K562 (cell line): ENCODE measurements around the gene TMC8. TPM values are rescaled to one million over a fixed set of nuclear protein-coding genes. Genes with fewer than 3 reads are reported as not detected.
A peak's percentile ranks its signal among the peaks of the same experiment; 100 is the strongest.

Source experiments
- CHD2 ChIP-seq: IDR thresholded peaks from 2 replicates; pipeline ENCODE4 v1.6.1; 2011; ENCODE audit warnings: low read depth, low read length
- CSDE1 ChIP-seq, 2 experiments: fragments of 450-650 bp; IDR thresholded peaks; 2 replicates each; pipeline ENCODE4 v1.6.1; 2016; ENCODE audit warnings: mild to moderate bottlenecking in 1 of 2
- CTBP1 ChIP-seq: fragments of 450-650 bp; IDR thresholded peaks from 2 replicates; pipeline ENCODE4 v1.6.1; 2016; ENCODE audit warnings: borderline replicate concordance
- EZH2 ChIP-seq: IDR thresholded peaks from 2 replicates; pipeline ENCODE4 v1.6.1; 2012; ENCODE audit warnings: low read depth, mild to moderate bottlenecking, inconsistent platforms, low read length, borderline replicate concordance
- FOXJ2 ChIP-seq: fragments of 200-800 bp; sonication (Bioruptor generic); IDR thresholded peaks from 2 replicates; pipeline ENCODE4 v1.6.1; 2016; ENCODE audit warnings: missing genetic modification characterization, missing compliant biosample characterization
- HDAC1 ChIP-seq, 2 experiments: fragments of 450-650 bp; IDR thresholded peaks; 2 replicates each; pipeline ENCODE4 v1.6.1; 2016 to 2017; ENCODE audit warnings: inconsistent platforms in 1 of 2, mild to moderate bottlenecking in 1 of 2, moderate library complexity in 1 of 2
- HDGF ChIP-seq: fragments of 450-650 bp; IDR thresholded peaks from 2 replicates; pipeline ENCODE4 v1.6.1; 2016
- KLF6 ChIP-seq: fragments of 250-450 bp; sonication (Bioruptor Pico); IDR thresholded peaks from 2 replicates; pipeline ENCODE4 v1.4.0; 2020; ENCODE audit warnings: mild to moderate bottlenecking, moderate library complexity, borderline replicate concordance
- MTF1 ChIP-seq: fragments of 250-450 bp; sonication (Bioruptor Pico); IDR thresholded peaks from 2 replicates; pipeline ENCODE4 v1.9.0; 2021; ENCODE audit warnings: moderate library complexity, mild to moderate bottlenecking, inconsistent platforms, borderline replicate concordance
- NFRKB ChIP-seq: fragments of 450-650 bp; IDR thresholded peaks from 2 replicates; pipeline ENCODE4 v1.6.1; 2016; ENCODE audit warnings: low read depth
- NR2C1 ChIP-seq, 2 experiments: fragments of 450-650 bp; IDR thresholded peaks; 2 replicates each; pipeline ENCODE4 v1.6.1; 2017; ENCODE audit warnings: mild to moderate bottlenecking in 2 of 2, antibody characterized with exemption in 1 of 2, inconsistent platforms in 1 of 2, missing compliant biosample characterization in 1 of 2, missing genetic modification characterization in 1 of 2
- PRPF4 ChIP-seq: fragments of 200-400 bp; formaldehyde crosslinking; IDR thresholded peaks from one replicate; pipeline ENCODE4 v1.6.1; 2017; ENCODE audit warnings: low read length, low read depth, mild to moderate bottlenecking; ENCODE audit not compliant: insufficient read depth, poor library complexity, severe bottlenecking
- RCOR1 ChIP-seq, 2 experiments: IDR thresholded peaks; 2 replicates each; pipeline ENCODE4 v1.6.1; 2012; ENCODE audit warnings: low read depth in 2 of 2, low read length in 2 of 2, borderline replicate concordance in 1 of 2, improper control_type of control experiment in 1 of 2
- RHOXF2B ChIP-seq: fragments of 250-450 bp; sonication (Bioruptor Pico); conservative IDR thresholded peaks from 2 replicates; pipeline ENCODE4 v1.5.1; 2021
- RUNX1 ChIP-seq: sonication (generic); IDR thresholded peaks from 2 replicates; pipeline ENCODE4 v1.6.1; 2016; ENCODE audit warnings: antibody characterized with exemption, low read depth
- SP2 ChIP-seq: IDR thresholded peaks from 2 replicates; pipeline ENCODE4 v1.6.1; 2011; ENCODE audit warnings: mild to moderate bottlenecking, low read depth, low read length, moderate library complexity; ENCODE audit not compliant: poor library complexity, severe bottlenecking; ENCODE audit errors: extremely low read depth
- SRSF9 ChIP-seq: fragments of 200-400 bp; formaldehyde crosslinking; IDR thresholded peaks from 2 replicates; pipeline ENCODE4 v1.6.1; 2017; ENCODE audit warnings: low read depth, low read length, borderline replicate concordance
- ZNF316 ChIP-seq: fragments of 450-650 bp; IDR thresholded peaks from 2 replicates; pipeline ENCODE4 v1.6.1; 2016
- ZNF436 ChIP-seq: fragments of 250-450, 450-650 bp; sonication (Bioruptor Pico); formaldehyde crosslinking; IDR thresholded peaks from 2 replicates; pipeline ENCODE4 v1.7.0; 2020; ENCODE audit warnings: mild to moderate bottlenecking
- ZNF583 ChIP-seq: fragments of 250-450 bp; sonication (Bioruptor Pico); IDR thresholded peaks from 2 replicates; pipeline ENCODE4 v1.4.0; 2020
- ZNF589 ChIP-seq: fragments of 200-800 bp; sonication (Bioruptor generic); IDR thresholded peaks from 2 replicates; pipeline ENCODE4 v1.6.1; 2016; ENCODE audit warnings: low read depth, missing genetic modification characterization, missing compliant biosample characterization
- ZNF766 ChIP-seq: fragments of 200-800 bp; sonication (Bioruptor generic); conservative IDR thresholded peaks from 2 replicates; pipeline ENCODE4 v1.6.1; 2016; ENCODE audit warnings: missing genetic modification characterization, missing compliant biosample characterization
- ZNF785 ChIP-seq: fragments of 250-450 bp; sonication (Bioruptor Pico); IDR thresholded peaks from 2 replicates; pipeline ENCODE4 v1.4.0; 2020; ENCODE audit warnings: mild to moderate bottlenecking
- ZNF79 ChIP-seq: fragments of 250-450 bp; sonication (Bioruptor Pico); IDR thresholded peaks from 2 replicates; pipeline ENCODE4 v1.4.0; 2020; ENCODE audit warnings: low read depth, mild to moderate bottlenecking, moderate library complexity
- polyA plus RNA-seq, 8 experiments: library from polyadenylated mRNA; depleted of rRNA in 4 of 8; stranded (reverse) in 5 of 8; unstranded in 3 of 8; fragments of >200 nt; fragmentation: Nextera tagmentation in 2 of 8; fragmentation: Illumina TruSeq in 1 of 8; extraction: Ambion mirVana in 2 of 8; extraction: Trizol in 1 of 8; gene quantifications; 2 replicates each; pipeline versions ENCODE4 v1.2.1 to v1.2.3, GENCODE V29; 2011 to 2014; ENCODE audit warnings: inconsistent platforms in 1 of 8, missing spikeins in 1 of 8
- total RNA-seq, 7 experiments: library from RNA; depleted of rRNA in 6 of 7; stranded (reverse); fragments of >200 nt in 6 of 7; fragmentation: Illumina TruSeq in 2 of 7; extraction: Trizol in 2 of 7; gene quantifications; 2 replicates each; pipeline versions ENCODE4 v1.2.1 to v1.2.3, GENCODE V29; 2011 to 2021; ENCODE audit warnings: low replicate concordance in 1 of 7
- TF ChIP-seq, protein P1 (sequence below): fragments of 250-450 bp; sonication (Bioruptor Pico); IDR thresholded peaks from 2 replicates; pipeline ENCODE4 v1.8.0; 2022; ENCODE audit warnings: moderate library complexity, mild to moderate bottlenecking, inconsistent platforms
- TF ChIP-seq, protein P2 (sequence below): fragments of 250-450 bp; sonication (Bioruptor Pico); IDR thresholded peaks from 2 replicates; pipeline ENCODE4 v1.6.1; 2021; ENCODE audit warnings: mild to moderate bottlenecking
- TF ChIP-seq, protein P3 (sequence below): IDR thresholded peaks from 3 replicates; pipeline ENCODE4 v1.6.1; 2011; ENCODE audit warnings: borderline replicate concordance, mild to moderate bottlenecking; ENCODE audit not compliant: insufficient read length, insufficient read depth

The TMC8 gene
- total and polyA plus RNA-seq, 9 of the 15 experiments (the other 6 are each of a cell fraction or from before 2014, with no cell fraction given), result 0.13 to 10.9 (median 2.8) TPM

DNA sequence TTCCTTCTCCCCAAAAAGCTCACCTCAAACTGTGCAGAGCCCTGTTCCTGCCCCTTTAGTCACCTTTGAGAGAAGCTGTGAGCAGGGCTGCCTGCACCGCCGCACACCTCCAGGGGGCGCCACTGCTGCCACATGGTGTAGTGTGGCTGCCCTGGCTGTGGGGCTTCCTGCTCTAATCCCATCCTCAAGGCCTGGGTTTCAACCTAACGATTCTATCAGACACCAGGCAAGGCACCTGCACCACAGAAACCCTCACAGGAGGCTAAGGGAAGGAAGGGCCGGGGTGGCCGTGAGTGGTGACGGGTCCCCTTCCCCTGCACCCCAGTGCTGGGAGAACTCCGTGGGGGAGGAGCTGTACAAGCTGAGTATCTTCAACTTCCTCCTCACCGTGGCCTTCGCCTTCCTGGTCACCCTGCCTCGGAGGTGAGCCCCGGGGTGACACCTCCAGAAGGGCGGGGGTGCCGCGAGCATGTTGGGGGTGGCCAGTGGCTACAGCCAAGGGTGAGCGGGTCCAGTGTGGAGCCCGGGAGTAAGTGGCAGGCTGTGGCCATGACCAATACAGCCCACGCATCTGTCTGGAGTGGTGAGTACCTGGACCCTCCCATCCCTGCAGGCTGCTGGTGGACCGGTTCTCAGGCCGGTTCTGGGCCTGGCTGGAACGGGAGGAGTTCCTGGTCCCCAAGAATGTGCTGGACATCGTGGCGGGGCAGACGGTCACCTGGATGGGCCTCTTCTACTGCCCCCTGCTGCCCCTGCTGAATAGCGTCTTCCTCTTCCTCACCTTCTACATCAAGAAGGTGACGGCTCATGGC, 7.0 kb downstream of the TMC8 start (continued):
- TF ChIP-seq, protein P1, sequence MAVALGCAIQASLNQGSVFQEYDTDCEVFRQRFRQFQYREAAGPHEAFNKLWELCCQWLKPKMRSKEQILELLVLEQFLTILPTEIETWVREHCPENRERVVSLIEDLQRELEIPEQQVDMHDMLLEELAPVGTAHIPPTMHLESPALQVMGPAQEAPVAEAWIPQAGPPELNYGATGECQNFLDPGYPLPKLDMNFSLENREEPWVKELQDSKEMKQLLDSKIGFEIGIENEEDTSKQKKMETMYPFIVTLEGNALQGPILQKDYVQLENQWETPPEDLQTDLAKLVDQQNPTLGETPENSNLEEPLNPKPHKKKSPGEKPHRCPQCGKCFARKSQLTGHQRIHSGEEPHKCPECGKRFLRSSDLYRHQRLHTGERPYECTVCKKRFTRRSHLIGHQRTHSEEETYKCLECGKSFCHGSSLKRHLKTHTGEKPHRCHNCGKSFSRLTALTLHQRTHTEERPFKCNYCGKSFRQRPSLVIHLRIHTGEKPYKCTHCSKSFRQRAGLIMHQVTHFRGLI, result no peak
- TF ChIP-seq ZNF583 (CRISPR knock-in tag), result 0 out of 2 replicates have a peak, but pooled peaks have one; percentile 6
- no peak for TF ChIP-seq MTF1
- TF ChIP-seq NR2C1 (IDR thresholded peaks at IDR 0.05), result peak; percentile 34; the same call in 1 of the 2 replicates
- 0 out of 2 replicates have a peak, but pooled peaks have one; percentile 26 for TF ChIP-seq NR2C1 (tag; IDR thresholded peaks at IDR 0.05)
- no peak for TF ChIP-seq ZNF436 (CRISPR knock-in tag)
- TF ChIP-seq HDAC1 (IDR thresholded peaks at IDR 0.05), result peak in 1 of 2 experiments; percentile 38; a peak in 1 of 4 replicates
- no peak for TF ChIP-seq RHOXF2B
- TF ChIP-seq, protein P2, sequence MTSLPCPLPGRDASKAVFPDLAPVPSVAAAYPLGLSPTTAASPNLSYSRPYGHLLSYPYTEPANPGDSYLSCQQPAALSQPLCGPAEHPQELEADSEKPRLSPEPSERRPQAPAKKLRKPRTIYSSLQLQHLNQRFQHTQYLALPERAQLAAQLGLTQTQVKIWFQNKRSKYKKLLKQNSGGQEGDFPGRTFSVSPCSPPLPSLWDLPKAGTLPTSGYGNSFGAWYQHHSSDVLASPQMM (CRISPR knock-in tag), result no peak
- peak; percentile 98 for TF ChIP-seq CTBP1
- TF ChIP-seq KLF6 (CRISPR knock-in tag), result no peak
- TF ChIP-seq ZNF79 (CRISPR knock-in tag), result no peak
- no peak for TF ChIP-seq ZNF316
- no peak for TF ChIP-seq FOXJ2 (tag)
- TF ChIP-seq RCOR1 (IDR thresholded peaks at IDR 0.05; ENCODE audit: borderline replicate concordance in 1 of 2, low read depth in 2 of 2, low read length in 2 of 2), result peak in 1 of 2 experiments; percentile 75; a peak in 1 of 4 replicates
- no peak for TF ChIP-seq PRPF4
- TF ChIP-seq, protein P3, sequence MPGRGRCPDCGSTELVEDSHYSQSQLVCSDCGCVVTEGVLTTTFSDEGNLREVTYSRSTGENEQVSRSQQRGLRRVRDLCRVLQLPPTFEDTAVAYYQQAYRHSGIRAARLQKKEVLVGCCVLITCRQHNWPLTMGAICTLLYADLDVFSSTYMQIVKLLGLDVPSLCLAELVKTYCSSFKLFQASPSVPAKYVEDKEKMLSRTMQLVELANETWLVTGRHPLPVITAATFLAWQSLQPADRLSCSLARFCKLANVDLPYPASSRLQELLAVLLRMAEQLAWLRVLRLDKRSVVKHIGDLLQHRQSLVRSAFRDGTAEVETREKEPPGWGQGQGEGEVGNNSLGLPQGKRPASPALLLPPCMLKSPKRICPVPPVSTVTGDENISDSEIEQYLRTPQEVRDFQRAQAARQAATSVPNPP, result no peak
- 0 out of 2 replicates have a peak, but pooled peaks have one; percentile 22 for TF ChIP-seq ZNF589 (CRISPR knock-in tag)
- TF ChIP-seq ZNF766 (CRISPR knock-in tag), result 0 out of 2 replicates have a peak, but pooled peaks have one; percentile 42
- no peak for TF ChIP-seq CHD2
- TF ChIP-seq HDGF, result peak; percentile 29; the same call in 1 of the 2 replicates
- no peak for TF ChIP-seq SP2
- TF ChIP-seq SRSF9, result no peak
- TF ChIP-seq RUNX1, result no peak
- 0 out of 2 replicates have a peak, but pooled peaks have one; percentile 47 for TF ChIP-seq NFRKB
- no peak for TF ChIP-seq CSDE1 (IDR thresholded peaks at IDR 0.05)
- TF ChIP-seq ZNF785, result no peak
- no peak for TF ChIP-seq EZH2
